Measurements from ENCODE around the gene EEF1AKMT4. TPM values are rescaled to one million over a fixed set of nuclear protein-coding genes. Genes with fewer than 3 reads are reported as not detected.

EEF1AKMT4 gene
- total RNA-seq, 6 experiments from 2014 or later: 4.9 to 19.4 (median 7.1) TPM

- 100% methylated on average over 5 of the region's 6 CpGs for WGBS (ENCODE audit: insufficient coverage, low coverage, low lambda C conversion rate, missing lambda C conversion rate)
- no peak for TF ChIP-seq POLR2A (IDR thresholded peaks at IDR 0.05)
- no peak for TF ChIP-seq CTCF (IDR thresholded peaks at IDR 0.05)
- Histone ChIP-seq H3K4me3 (no peak overlapping the region), H3K27me3 (no peaks in the 10 kb centered on the region), H3K9me3 (no peaks in the 10 kb centered on the region), H3K36me3 (no peaks in the 10 kb centered on the region), H3K4me1 (no peaks in the 10 kb centered on the region), H3K27ac (no peak overlapping the region)
- DNase-seq: no peak
- ATAC-seq: no peak
- intact Hi-C loops (cut with DNase I): no loop called here
Measured at GRCh38 chr3:184277366-184277765, 27.9 kb downstream of the EEF1AKMT4 start.

- Histone ChIP-seq H3K27ac (no peak overlapping the region), H3K9me3 (no peaks in the 10 kb centered on the region), H3K4me1 (no peaks in the 10 kb centered on the region), H3K36me3 (no peaks in the 10 kb centered on the region), H3K4me3 (no peak overlapping the region), H3K27me3 (no peaks in the 10 kb centered on the region)
- ATAC-seq (no peak), DNase-seq (no peak)
- intact Hi-C loops (cut with DNase I): loop anchor here in 1 of 2 donors (10.0 kb wide), 1 partner anchor 388 kb away; no protein-coding TSS in a partner anchor
- no peak for TF ChIP-seq POLR2A (IDR thresholded peaks at IDR 0.05)
- TF ChIP-seq CTCF (IDR thresholded peaks at IDR 0.05): no peak
- WGBS (ENCODE audit: insufficient coverage, low coverage, low lambda C conversion rate, missing lambda C conversion rate): 83% methylated on average over 4 of the region's 4 CpGs
Measured at GRCh38 chr3:184282941-184283340, 33.5 kb downstream of the EEF1AKMT4 start.

DNA sequence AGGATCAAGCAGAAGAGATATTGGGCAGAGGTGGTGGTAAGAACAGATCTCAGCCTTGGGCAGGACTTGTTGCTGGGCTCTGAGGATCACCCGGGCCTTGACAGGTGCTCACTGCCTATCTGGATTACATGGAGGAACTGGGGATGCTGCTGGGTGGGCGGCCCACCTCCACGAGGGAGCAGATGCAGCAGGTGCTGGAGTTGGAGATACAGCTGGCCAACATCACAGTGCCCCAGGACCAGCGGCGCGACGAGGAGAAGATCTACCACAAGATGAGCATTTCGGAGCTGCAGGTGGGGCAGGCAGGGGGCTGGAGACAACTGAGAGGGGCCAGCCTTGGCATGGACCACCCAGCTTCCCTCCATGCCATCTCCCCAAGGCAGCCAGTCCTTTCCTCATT is 34.2 kb downstream of the EEF1AKMT4 start:
- Histone ChIP-seq H3K4me1 (no peaks in the 10 kb centered on the region), H3K4me3 (no peak overlapping the region)

GRCh38 chr3:184284696-184285095 is 35.2 kb downstream of the EEF1AKMT4 start:
- TF ChIP-seq CTCF (IDR thresholded peaks at IDR 0.05) (peak; percentile 27 to 38 (median 32)), POLR2A (IDR thresholded peaks at IDR 0.05) (no peak)
- no peak overlapping the region for H3K27ac ChIP-seq
- no peak overlapping the region for H3K4me3 ChIP-seq
- H3K9me3 ChIP-seq: no peaks in the 10 kb centered on the region
- WGBS (ENCODE audit: insufficient coverage, low coverage, low lambda C conversion rate, missing lambda C conversion rate): 20% methylated on average over 1 of the region's 4 CpGs
- H3K4me1 ChIP-seq: no peaks in the 10 kb centered on the region
- intact Hi-C loops (cut with DNase I): loop anchor here in 1 of 2 donors (10.0 kb wide), 1 partner anchor 390 kb away; no protein-coding TSS in a partner anchor
- H3K36me3 ChIP-seq: no peaks in the 10 kb centered on the region
- peak in 2 of 3 donors; percentile 55 to 64 for DNase-seq
- no peaks in the 10 kb centered on the region for H3K27me3 ChIP-seq
- ATAC-seq: peak; percentile 80 to 95 (median 86)

More for the DNA sequence above, 34.2 kb downstream of the EEF1AKMT4 start:
- no peak for ATAC-seq
- no peaks in the 10 kb centered on the region for H3K27me3 ChIP-seq
- no peaks in the 10 kb centered on the region for H3K9me3 ChIP-seq
- no peaks in the 10 kb centered on the region for H3K36me3 ChIP-seq
- WGBS (ENCODE audit: insufficient coverage, low coverage, low lambda C conversion rate, missing lambda C conversion rate): 76% methylated on average over 2 of the region's 8 CpGs
- TF ChIP-seq POLR2A (IDR thresholded peaks at IDR 0.05): no peak
- TF ChIP-seq CTCF (IDR thresholded peaks at IDR 0.05): no peak
- intact Hi-C loops (cut with DNase I): loop anchor here in 1 of 2 donors (10.0 kb wide), 1 partner anchor 389 kb away; no protein-coding TSS in a partner anchor
- H3K27ac ChIP-seq: no peak overlapping the region
- no peak for DNase-seq
